ENCODE results near the gene GNA12.

The GNA12 gene

GRCh38 chr7:2777898-2778535, 66.1 kb downstream of the GNA12 start:
- no peak for DNase-seq (ENCODE audit: low read depth in 2 of 2)

- DNase-seq (ENCODE audit: low read depth in 2 of 2) = no peak
These were observed 67.7 kb downstream of the GNA12 start for GRCh38 chr7:2776401-2776800.

- no peak for DNase-seq (ENCODE audit: low read depth in 2 of 2)
These were observed 68.3 kb downstream of the GNA12 start for GRCh38 chr7:2775785-2776184.

GRCh38 chr7:2775376-2775775, 68.7 kb downstream of the GNA12 start:
- no peak for DNase-seq (ENCODE audit: low read depth in 2 of 2)

GRCh38 chr7:2774935-2775334, 69.2 kb downstream of the GNA12 start:
- no peak for DNase-seq (ENCODE audit: low read depth in 2 of 2)

- no peak for DNase-seq (ENCODE audit: low read depth in 2 of 2)
These were observed 69.8 kb downstream of the GNA12 start for GRCh38 chr7:2774280-2774679.

- DNase-seq (ENCODE audit: low read depth in 2 of 2) = no peak
These were observed 70.5 kb downstream of the GNA12 start for GRCh38 chr7:2773608-2774007.

- DNase-seq (ENCODE audit: low read depth in 2 of 2) = no peak
These were observed 72.8 kb downstream of the GNA12 start for GRCh38 chr7:2771274-2771731.

GRCh38 chr7:2764621-2765020, 79.5 kb downstream of the GNA12 start:
- no peak for DNase-seq (ENCODE audit: low read depth in 2 of 2)

GRCh38 chr7:2763597-2763996, 80.5 kb downstream of the GNA12 start:
- no peak for DNase-seq (ENCODE audit: low read depth in 2 of 2)

- no peak for DNase-seq (ENCODE audit: low read depth in 2 of 2)
These were observed 82.2 kb downstream of the GNA12 start for GRCh38 chr7:2761801-2762497.

- no peak for DNase-seq (ENCODE audit: low read depth in 2 of 2)
These were observed 82.9 kb downstream of the GNA12 start for GRCh38 chr7:2761131-2761624.

- no peak for DNase-seq (ENCODE audit: low read depth in 2 of 2)
These were observed 83.8 kb downstream of the GNA12 start for GRCh38 chr7:2760098-2760889.

GRCh38 chr7:2759736-2760097, 84.4 kb downstream of the GNA12 start:
- no peak for DNase-seq (ENCODE audit: low read depth in 2 of 2)

GRCh38 chr7:2758673-2759616, 85.2 kb downstream of the GNA12 start:
- no peak for DNase-seq (ENCODE audit: low read depth in 2 of 2)

- peak; percentile 65 to 80 for DNase-seq (ENCODE audit: low read depth in 2 of 2)
These were observed 86.0 kb downstream of the GNA12 start for GRCh38 chr7:2757904-2758672.

GRCh38 chr7:2757361-2757903, 86.7 kb downstream of the GNA12 start:
- no peak for DNase-seq (ENCODE audit: low read depth in 2 of 2)

- no peak for DNase-seq (ENCODE audit: low read depth in 2 of 2)
These were observed 88.6 kb downstream of the GNA12 start for GRCh38 chr7:2755531-2755930.

- DNase-seq (ENCODE audit: low read depth in 2 of 2) = no peak
These were observed 89.2 kb downstream of the GNA12 start for GRCh38 chr7:2754912-2755311.

- DNase-seq (ENCODE audit: low read depth in 2 of 2) = no peak
These were observed 90.0 kb downstream of the GNA12 start for GRCh38 chr7:2754086-2754485.
